Glutamatergic neuron (in vitro differentiated cells): ENCODE data around the gene YIPF3. TPM values are rescaled to one million over a fixed set of nuclear protein-coding genes. Genes with fewer than 3 reads are reported as not detected.

Experiments
- DNase-seq: peaks from one replicate; pipeline ENCODE4 v3.0.0; 2022
- H3K27ac Mint-ChIP-seq: one replicate; pipeline ENCODE4 v1.8.0; 2020; ENCODE audit warnings: mild to moderate bottlenecking, mixed read lengths, inconsistent platforms; ENCODE audit not compliant: unreplicated experiment
- H3K27me3 Mint-ChIP-seq: one replicate; pipeline ENCODE4 v1.8.0; 2020; ENCODE audit warnings: mild to moderate bottlenecking, moderate library complexity, mixed read lengths, inconsistent platforms; ENCODE audit not compliant: unreplicated experiment
- H3K36me3 Mint-ChIP-seq: one replicate; pipeline ENCODE4 v1.8.0; 2020; ENCODE audit warnings: mild to moderate bottlenecking, mixed read lengths, inconsistent platforms; ENCODE audit not compliant: unreplicated experiment
- H3K4me1 Mint-ChIP-seq: one replicate; pipeline ENCODE4 v1.8.0; 2020; ENCODE audit warnings: mild to moderate bottlenecking, low read depth, mixed read lengths, inconsistent platforms; ENCODE audit not compliant: unreplicated experiment
- H3K4me3 Mint-ChIP-seq: one replicate; pipeline ENCODE4 v1.8.0; 2020; ENCODE audit warnings: mild to moderate bottlenecking, mixed read lengths, inconsistent platforms; ENCODE audit not compliant: unreplicated experiment
- H3K9me3 Mint-ChIP-seq: one replicate; pipeline ENCODE4 v1.8.0; 2020; ENCODE audit warnings: mild to moderate bottlenecking, moderate library complexity, mixed read lengths, inconsistent platforms; ENCODE audit not compliant: unreplicated experiment
- CTCF ChIP-seq: fragments of 200-600 bp; sonication (generic); IDR thresholded peaks from one replicate; pipeline ENCODE4 v1.5.0; 2021; ENCODE audit not compliant: partially characterized antibody, unreplicated experiment
- total RNA-seq: library from RNA; stranded (reverse); fragmentation: NEBNext Ultra II Directional; extraction: Animal tissue kit (Norgen Biotek cat#: 25700); gene quantifications from one replicate; pipeline ENCODE4 v1.2.1, GENCODE V29; 2021; ENCODE audit not compliant: unreplicated experiment

The YIPF3 gene
- total RNA-seq, 1 donor from 2014 or later, result 198 TPM

- no peaks in the 10 kb centered on the region for H3K36me3 Mint-ChIP-seq
- no peaks in the 10 kb centered on the region for H3K9me3 Mint-ChIP-seq
- peaks cover 8% of the 10 kb centered on the region for H3K4me1 Mint-ChIP-seq
- no peak overlapping the region for H3K4me3 Mint-ChIP-seq
- DNase-seq, result no peak
- no peak overlapping the region for H3K27ac Mint-ChIP-seq
- no peaks in the 10 kb centered on the region for H3K27me3 Mint-ChIP-seq
- TF ChIP-seq CTCF, result no peak
Measured at GRCh38 chr6:43465948-43466347, 50.8 kb downstream of the YIPF3 start.

- Mint-ChIP-seq H3K4me1 (peaks cover 8% of the 10 kb centered on the region), H3K27me3 (no peaks in the 10 kb centered on the region), H3K36me3 (no peaks in the 10 kb centered on the region), H3K4me3 (no peak overlapping the region), H3K27ac (no peak overlapping the region), H3K9me3 (no peaks in the 10 kb centered on the region)
- TF ChIP-seq CTCF, result no peak
- no peak for DNase-seq
Measured at GRCh38 chr6:43464337-43464736, 52.4 kb downstream of the YIPF3 start.

- Mint-ChIP-seq H3K4me3 (no peak overlapping the region), H3K36me3 (no peaks in the 10 kb centered on the region), H3K27ac (no peak overlapping the region), H3K4me1 (peaks cover 1% of the 10 kb centered on the region), H3K9me3 (peaks cover 2% of the 10 kb centered on the region), H3K27me3 (peaks cover 1% of the 10 kb centered on the region)
- TF ChIP-seq CTCF, result no peak
- no peak for DNase-seq
Measured at GRCh38 chr6:43461936-43462335, 54.8 kb downstream of the YIPF3 start.

Other genes starting within 250 kb of the YIPF3 start
- 0.34 TPM for gene SLC22A7, start 218.7 kb downstream of the YIPF3 start, total RNA-seq
- 0.69 TPM for gene CRIP3, start 208.1 kb downstream of the YIPF3 start, total RNA-seq
- gene ZNF318, start 147.3 kb downstream of the YIPF3 start, total RNA-seq, result 26.3 TPM
- 94.8 TPM for gene ABCC10, start 89.4 kb downstream of the YIPF3 start, total RNA-seq
- gene DLK2, start 61.4 kb downstream of the YIPF3 start, total RNA-seq, result 2.2 TPM
- gene TJAP1, start 39.4 kb downstream of the YIPF3 start, total RNA-seq, result 30.9 TPM
- gene LRRC73, start 6.6 kb downstream of the YIPF3 start, total RNA-seq, result 1.2 TPM
- gene POLR1C, start 163 bp upstream of the YIPF3 start, total RNA-seq, result 18.9 TPM
- 52.7 TPM for gene XPO5, start 59.1 kb upstream of the YIPF3 start, total RNA-seq
- gene POLH, start 59.3 kb upstream of the YIPF3 start, total RNA-seq, result 20.2 TPM
- 114 TPM for gene GTPBP2, start 112.3 kb upstream of the YIPF3 start, total RNA-seq
- 38.8 TPM for gene MAD2L1BP, start 118.9 kb upstream of the YIPF3 start, total RNA-seq
- gene RSPH9, start 128.1 kb upstream of the YIPF3 start, total RNA-seq, result 0.22 TPM
- 27.7 TPM for gene MRPS18A, start 170.9 kb upstream of the YIPF3 start, total RNA-seq